Sigmoid colon (tissue), 7 donors: ENCODE results near the gene MRPS17. TPM values are rescaled to one million over a fixed set of nuclear protein-coding genes. Genes with fewer than 3 reads are reported as not detected.

ENCODE experiments used
- DNase-seq: peaks from one replicate; pipeline ENCODE4 v3.0.0-alpha.2; 2019
- H3K27ac ChIP-seq, 4 donors: fragments of 200-600 bp; sonication (generic); one replicate each; pipeline ENCODE4 v1.5.1; 2016 to 2019; ENCODE audit warnings: mild to moderate bottlenecking in 1 of 4
- H3K27me3 ChIP-seq, 3 donors: fragments of 200-600 bp; sonication (generic); one replicate each; pipeline ENCODE4 v1.5.1; 2019; ENCODE audit warnings: mild to moderate bottlenecking in 1 of 3
- H3K36me3 ChIP-seq, 4 donors: fragments of 200-600 bp; sonication (generic); one replicate each; pipeline ENCODE4 v1.5.1; 2016 to 2019
- H3K4me1 ChIP-seq, 4 donors: fragments of 200-600 bp; sonication (generic); one replicate each; pipeline ENCODE4 v1.5.1; 2017 to 2019
- H3K4me3 ChIP-seq, 4 donors: fragments of 200-600 bp; sonication (generic); one replicate each; pipeline ENCODE4 v1.5.1; 2017 to 2019; ENCODE audit warnings: mild to moderate bottlenecking in 2 of 4, moderate library complexity in 1 of 4
- H3K9me3 ChIP-seq, 4 donors: fragments of 200-600 bp in 3 of 4; sonication (generic) in 3 of 4; one replicate each; pipeline versions ENCODE4 v1.5.1 to v1.6.1; 2013 to 2019
- EP300 ChIP-seq, 4 donors: sonication (generic); formaldehyde crosslinking; IDR thresholded peaks; one replicate each; pipeline ENCODE4 v1.6.1; 2017; ENCODE audit warnings: antibody characterized with exemption in 4 of 4
- POLR2A ChIP-seq, 2 donors: fragments of 450-650 bp; IDR thresholded peaks; one replicate each; pipeline ENCODE4 v1.6.1; 2016; ENCODE audit warnings: antibody characterized with exemption in 2 of 2, mild to moderate bottlenecking in 2 of 2, moderate library complexity in 2 of 2
- POLR2AphosphoS5 ChIP-seq, 4 donors: sonication (generic); formaldehyde crosslinking; IDR thresholded peaks; one replicate each; pipeline ENCODE4 v1.6.1; 2017; ENCODE audit warnings: antibody characterized with exemption in 4 of 4
- WGBS, 2 donors: extraction: QIAGEN DNeasy Blood & Tissue Kit; methylation state at CpG; one replicate each; pipeline ENCODE4 v1.1.7; 2013; 5-methylcytosine and 5-hydroxymethylcytosine counted together
- intact Hi-C: fragments of 100-400 bp; cut with DNase I; formaldehyde crosslinking; loops from one replicate; pipeline ENCODE4 v1.15.1; 2023
- polyA plus RNA-seq, 3 donors: library from polyadenylated mRNA; stranded (reverse); fragments of 200-250 nt; gene quantifications; one replicate each; pipeline ENCODE4 v1.2.3, GENCODE V29; 2013
- total RNA-seq, 4 donors: library from RNA; depleted of rRNA; stranded (reverse); fragments of >200 nt; gene quantifications; one replicate each; pipeline ENCODE4 v1.1.0, GENCODE V29; 2016
- TF ChIP-seq, protein P1 (sequence below), 4 experiments: fragments of 450-650 bp in 3 of 4; fragments of 200-600 bp in 1 of 4; IDR thresholded peaks; one replicate each; pipeline ENCODE4 v1.5.1; 2016 to 2019; ENCODE audit warnings: antibody characterized with exemption in 4 of 4, mild to moderate bottlenecking in 3 of 4, moderate library complexity in 2 of 4
- donor health status: healthy with polysubstance abuse.
- donor health status: Bipolar disorder and iron deficiency.
- donor health status: healthy.

MRPS17 gene
- total and polyA plus RNA-seq, 7 donors, result 9.7 to 17.1 (median 14.6) TPM

DNA sequence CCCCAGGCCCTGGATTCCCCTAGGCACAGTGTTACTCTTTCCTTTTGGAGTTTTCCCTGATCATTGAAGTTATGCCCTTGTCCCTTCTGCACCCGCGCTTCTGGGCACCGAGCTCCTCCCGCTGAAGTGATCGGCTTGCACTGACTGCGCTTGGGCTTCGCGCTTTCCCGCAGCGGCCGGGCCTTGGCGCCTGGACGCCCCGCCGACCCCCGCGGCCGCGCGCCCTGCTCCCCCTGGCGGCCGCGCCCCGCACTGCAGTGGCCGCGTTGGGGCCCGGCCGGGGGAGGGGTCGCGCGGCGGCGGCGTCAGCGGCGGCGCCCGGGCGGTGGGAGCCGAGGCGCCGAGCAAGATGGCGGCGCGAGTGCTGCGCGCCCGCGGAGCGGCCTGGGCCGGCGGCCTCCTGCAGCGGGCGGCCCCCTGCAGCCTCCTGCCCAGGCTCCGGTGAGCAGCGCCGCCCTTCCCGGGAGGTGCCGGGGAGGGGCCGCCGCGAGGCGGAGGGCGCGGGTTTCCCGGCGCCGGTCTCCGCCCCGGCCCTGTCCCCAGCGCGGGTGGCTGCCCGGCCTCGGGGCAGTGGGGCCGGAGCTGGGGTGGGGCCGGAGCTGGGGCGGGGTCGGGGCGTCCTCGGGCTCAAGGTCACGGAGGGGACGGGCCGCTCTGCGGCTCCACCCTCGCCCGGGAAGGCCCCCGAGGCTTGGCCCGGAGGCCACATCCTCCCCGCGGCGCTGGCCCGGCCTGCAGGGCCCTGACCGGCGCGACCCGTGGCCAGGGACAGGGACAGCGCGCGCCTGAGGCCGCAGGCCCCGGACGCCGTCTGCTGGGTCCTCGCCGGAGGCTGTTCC lies 12.8 kb downstream of the MRPS17 start, which contains the start of gene NIPSNAP2:
Gene NIPSNAP2, plus strand, starts transcription at position 325 of the 839 bp plus-strand sequence. Its CDS starts 25 bp downstream, at position 350.
- no peaks in the 10 kb centered on the region for H3K27me3 ChIP-seq
- H3K9me3 ChIP-seq, result no peaks in the 10 kb centered on the region
- H3K27ac ChIP-seq, result peak within 1 kb of the TSS; percentile 94 to 99 (median 98)
- intact Hi-C loops, result loop anchor here (1.0 to 10.0 kb wide), 5 partner anchors 12 to 390 kb away; partner anchors contain the start of genes CCT6A, PSPH, VOPP1 and ZNF713
- TF ChIP-seq POLR2AphosphoS5 (IDR thresholded peaks at IDR 0.05) (peak in 1 of 4 donors; percentile 25), EP300 (IDR thresholded peaks at IDR 0.05) (no peak)
- TF ChIP-seq, protein P1, sequence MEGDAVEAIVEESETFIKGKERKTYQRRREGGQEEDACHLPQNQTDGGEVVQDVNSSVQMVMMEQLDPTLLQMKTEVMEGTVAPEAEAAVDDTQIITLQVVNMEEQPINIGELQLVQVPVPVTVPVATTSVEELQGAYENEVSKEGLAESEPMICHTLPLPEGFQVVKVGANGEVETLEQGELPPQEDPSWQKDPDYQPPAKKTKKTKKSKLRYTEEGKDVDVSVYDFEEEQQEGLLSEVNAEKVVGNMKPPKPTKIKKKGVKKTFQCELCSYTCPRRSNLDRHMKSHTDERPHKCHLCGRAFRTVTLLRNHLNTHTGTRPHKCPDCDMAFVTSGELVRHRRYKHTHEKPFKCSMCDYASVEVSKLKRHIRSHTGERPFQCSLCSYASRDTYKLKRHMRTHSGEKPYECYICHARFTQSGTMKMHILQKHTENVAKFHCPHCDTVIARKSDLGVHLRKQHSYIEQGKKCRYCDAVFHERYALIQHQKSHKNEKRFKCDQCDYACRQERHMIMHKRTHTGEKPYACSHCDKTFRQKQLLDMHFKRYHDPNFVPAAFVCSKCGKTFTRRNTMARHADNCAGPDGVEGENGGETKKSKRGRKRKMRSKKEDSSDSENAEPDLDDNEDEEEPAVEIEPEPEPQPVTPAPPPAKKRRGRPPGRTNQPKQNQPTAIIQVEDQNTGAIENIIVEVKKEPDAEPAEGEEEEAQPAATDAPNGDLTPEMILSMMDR (IDR thresholded peaks at IDR 0.05), result peak in 1 of 4 experiments; percentile 44
- WGBS, 2 donors, result 1% methylated on average over 105 of the region's 105 CpGs
- peaks cover 0 to 4% (median 0%) of the 10 kb centered on the region in 4 donors for H3K36me3 ChIP-seq
- H3K4me3 ChIP-seq, result peak within 1 kb of the TSS; percentile 46 to 87 (median 80)
- peak; percentile 84 for DNase-seq
- peaks cover 0 to 40% (median 24%) of the 10 kb centered on the region in 4 donors for H3K4me1 ChIP-seq

DNA sequence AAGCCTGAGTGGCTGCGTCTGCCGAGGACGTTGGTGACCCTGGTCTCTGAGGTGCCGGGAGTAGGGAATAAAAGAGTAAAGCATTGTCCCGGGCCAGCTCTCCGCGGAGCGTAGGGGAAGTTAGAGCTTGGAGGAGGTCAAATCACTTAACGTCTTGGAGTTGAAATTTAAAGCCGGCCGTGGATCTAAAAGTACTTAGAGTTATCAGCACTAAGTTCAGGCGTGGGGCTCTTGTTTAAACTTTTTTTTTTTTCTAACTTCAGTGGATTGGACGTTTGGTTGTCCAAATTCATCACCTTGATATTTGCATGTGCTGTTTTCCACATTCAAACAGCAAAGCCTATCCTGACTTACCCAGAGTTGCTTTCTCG lies 13.4 kb downstream of the MRPS17 start:
- 2 to 3% methylated on average over 14 of the region's 14 CpGs for WGBS, 2 donors
- no peak for TF ChIP-seq POLR2A (IDR thresholded peaks at IDR 0.05)
- no peak for TF ChIP-seq POLR2AphosphoS5 (IDR thresholded peaks at IDR 0.05)
- TF ChIP-seq EP300 (IDR thresholded peaks at IDR 0.05), result no peak
- TF ChIP-seq, protein P1 (IDR thresholded peaks at IDR 0.05), result no peak
- H3K4me1 ChIP-seq, result peaks cover 0 to 40% (median 24%) of the 10 kb centered on the region in 4 donors
- peaks cover 0 to 4% (median 1%) of the 10 kb centered on the region in 4 donors for H3K36me3 ChIP-seq
- no peaks in the 10 kb centered on the region for H3K27me3 ChIP-seq
- H3K4me3 ChIP-seq, result peak overlapping the region; percentile 46 to 87 (median 80)
- H3K9me3 ChIP-seq, result no peaks in the 10 kb centered on the region
- peak overlapping the region; percentile 94 to 99 (median 98) for H3K27ac ChIP-seq
- no peak for DNase-seq
- intact Hi-C loops, result loop anchor here (5.0 to 10.0 kb wide), 2 partner anchors 87 to 390 kb away; partner anchors contain the start of genes CCT6A, PSPH and VOPP1

DNA sequence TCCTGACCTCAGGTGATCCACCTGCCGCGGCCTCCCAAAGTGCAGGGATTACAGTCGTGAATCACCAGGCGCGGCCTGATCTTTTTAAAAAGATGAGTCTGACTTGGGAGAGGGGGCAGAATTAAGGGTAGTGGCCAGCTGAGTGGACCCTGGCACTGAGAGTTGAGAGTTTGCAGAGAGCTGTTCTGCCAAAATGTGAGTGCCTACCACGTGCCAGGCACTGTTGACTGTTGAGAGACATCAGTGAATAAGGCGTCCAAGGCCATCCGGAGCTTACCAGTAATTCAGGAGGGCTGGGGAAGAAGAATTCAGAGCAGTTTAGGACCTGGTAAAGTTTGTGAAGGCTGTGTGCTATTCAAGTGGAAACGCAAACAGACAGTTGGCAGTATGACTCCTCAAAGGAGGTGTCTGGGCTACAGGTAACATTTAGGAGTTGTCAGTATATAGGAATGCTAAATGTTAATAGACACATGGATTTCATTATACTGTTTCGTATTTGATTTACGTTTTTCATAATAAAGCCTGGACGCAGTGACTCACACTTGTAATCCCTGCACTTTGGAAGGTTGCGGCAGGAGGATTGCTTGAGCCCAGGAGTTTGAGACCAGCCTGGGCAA lies 14.2 kb downstream of the MRPS17 start:
- H3K27me3 ChIP-seq, result no peaks in the 10 kb centered on the region
- H3K9me3 ChIP-seq, result no peaks in the 10 kb centered on the region
- peak overlapping the region in 3 of 4 donors; percentile 77 to 87 (median 83) for H3K4me3 ChIP-seq
- H3K4me1 ChIP-seq, result peaks cover 0 to 41% (median 24%) of the 10 kb centered on the region in 4 donors
- intact Hi-C loops, result loop anchor here (5.0 to 10.0 kb wide), 2 partner anchors 86 to 391 kb away; partner anchors contain the start of genes CCT6A, PSPH and VOPP1
- H3K27ac ChIP-seq, result peak overlapping the region; percentile 94 to 99 (median 98)
- DNase-seq, result no peak
- 70 to 82% methylated on average over 13 of the region's 13 CpGs for WGBS, 2 donors
- peaks cover 0 to 4% (median 2%) of the 10 kb centered on the region in 4 donors for H3K36me3 ChIP-seq
- TF ChIP-seq, protein P1 (IDR thresholded peaks at IDR 0.05), result no peak
- no peak for TF ChIP-seq EP300 (IDR thresholded peaks at IDR 0.05)
- peak in 1 of 4 donors; percentile 9 for TF ChIP-seq POLR2AphosphoS5 (IDR thresholded peaks at IDR 0.05)
- no peak for TF ChIP-seq POLR2A (IDR thresholded peaks at IDR 0.05)

GRCh38 chr7:55966851-55967250 lies 15.2 kb downstream of the MRPS17 start:
- Histone ChIP-seq H3K4me3 (no peak overlapping the region), H3K9me3 (no peaks in the 10 kb centered on the region), H3K4me1 (peaks cover 0 to 47% (median 24%) of the 10 kb centered on the region in 4 donors), H3K27ac (peak overlapping the region in 3 of 4 donors; percentile 94 to 99 (median 97)), H3K27me3 (no peaks in the 10 kb centered on the region), H3K36me3 (peaks cover 0 to 4% (median 2%) of the 10 kb centered on the region in 4 donors)
- intact Hi-C loops, result loop anchor here (5.0 to 10.0 kb wide), 2 partner anchors 85 to 392 kb away; partner anchors contain the start of genes CCT6A, PSPH and VOPP1
- TF ChIP-seq POLR2A (IDR thresholded peaks at IDR 0.05) (no peak), EP300 (IDR thresholded peaks at IDR 0.05) (no peak), POLR2AphosphoS5 (IDR thresholded peaks at IDR 0.05) (no peak)
- TF ChIP-seq, protein P1 (IDR thresholded peaks at IDR 0.05), result no peak
- DNase-seq, result no peak
- 87 to 96% methylated on average over 6 of the region's 6 CpGs for WGBS, 2 donors
